Panc1 (cell line): ENCODE measurements around the gene POLN.

Source experiments
- CTCF ChIP-seq: fragments of 450-650 bp; IDR thresholded peaks from 2 replicates; pipeline ENCODE4 v1.5.1; 2017; ENCODE audit warnings: mild to moderate bottlenecking
- POLR2AphosphoS5 ChIP-seq: IDR thresholded peaks from 2 replicates; pipeline ENCODE4 v1.6.1; 2012; ENCODE audit warnings: mild to moderate bottlenecking, low read depth, low read length, moderate library complexity
- REST ChIP-seq, 2 experiments: IDR thresholded peaks; 2 replicates each; pipeline ENCODE4 v1.6.1; 2011 to 2012; ENCODE audit warnings: low read depth in 2 of 2, control low read depth in 1 of 2, low read length in 1 of 2, mild to moderate bottlenecking in 1 of 2, moderate library complexity in 1 of 2; ENCODE audit not compliant: insufficient read depth in 1 of 2
- SIN3A ChIP-seq: IDR thresholded peaks from 2 replicates; pipeline ENCODE4 v1.6.1; 2012; ENCODE audit warnings: low read depth, mild to moderate bottlenecking, low read length, moderate library complexity, borderline replicate concordance; ENCODE audit not compliant: insufficient read depth
- TCF7L2 ChIP-seq: IDR thresholded peaks from 2 replicates; pipeline ENCODE4 v1.6.1; 2011; ENCODE audit warnings: mild to moderate bottlenecking, low read depth, low read length, inconsistent platforms

- TF ChIP-seq REST (IDR thresholded peaks at IDR 0.05; ENCODE audit: insufficient read depth in 1 of 2, low read depth in 2 of 2, low read length in 1 of 2), result no peak
- peak; percentile 29; the same call in 1 of the 2 replicates for TF ChIP-seq POLR2AphosphoS5
- TF ChIP-seq CTCF, result no peak
- TF ChIP-seq SIN3A, result no peak
- TF ChIP-seq TCF7L2, result no peak
Observed at GRCh38 chr4:2041239-2042130, 200.4 kb downstream of the POLN start.
